ENCODE data around the gene FHOD3.

The FHOD3 gene

DNA sequence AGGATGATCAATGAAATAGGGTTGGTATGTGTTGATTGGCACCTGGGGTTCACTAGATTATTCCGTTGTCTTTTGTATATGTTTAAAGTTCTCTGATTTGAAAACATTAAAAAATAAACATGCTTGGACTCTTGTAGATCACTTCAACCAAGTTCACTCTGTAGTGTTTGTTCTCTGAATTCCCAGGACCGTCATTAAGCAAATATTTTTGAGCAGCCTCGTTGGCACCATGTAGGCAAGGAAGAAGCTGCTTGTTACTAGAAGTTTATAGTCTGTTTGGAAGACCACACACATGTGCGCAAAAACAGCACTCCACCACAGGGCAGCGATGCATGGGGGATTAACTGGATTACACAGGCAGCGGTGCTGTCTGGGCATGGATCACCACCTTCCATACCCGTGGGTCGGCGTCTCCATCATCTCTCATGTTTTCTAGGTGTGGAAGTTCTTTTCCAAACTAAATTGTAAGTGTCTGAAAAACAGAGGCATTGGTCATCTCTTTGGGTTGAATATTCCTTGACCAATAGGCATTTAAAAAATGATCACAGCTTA is 212.2 kb downstream of the FHOD3 start:
- Histone ChIP-seq H4K20me1 (ENCODE audit: insufficient read depth, low read length) (no peaks in the 10 kb centered on the region), H3K27ac (ENCODE audit: low read length) (no peak overlapping the region), H3F3A (ENCODE audit: insufficient read depth, low read length) (no peaks in the 10 kb centered on the region), H2AFZ (ENCODE audit: low read length) (no peak overlapping the region), H3K4me1 (ENCODE audit: low read length) (no peaks in the 10 kb centered on the region), H3K9me2 (replicated peaks; ENCODE audit: insufficient read depth, low read length) (no peaks in the 10 kb centered on the region), H3K4me3 (ENCODE audit: low read length) (no peak overlapping the region), H3K36me3 (replicated peaks; ENCODE audit: insufficient read depth, low read length) (no peaks in the 10 kb centered on the region), H3K9ac (ENCODE audit: low read length) (no peak overlapping the region), H3K27me3 (replicated peaks; ENCODE audit: insufficient read depth, low read length) (no peaks in the 10 kb centered on the region), H3K9me3 (replicated peaks; ENCODE audit: insufficient read depth, low read length) (no peaks in the 10 kb centered on the region), H3K4me2 (ENCODE audit: low read depth, low read length) (no peak overlapping the region), H3K79me2 (ENCODE audit: low read length) (no peaks in the 10 kb centered on the region)
- no peak for DNase-seq
- TF ChIP-seq, protein P1, sequence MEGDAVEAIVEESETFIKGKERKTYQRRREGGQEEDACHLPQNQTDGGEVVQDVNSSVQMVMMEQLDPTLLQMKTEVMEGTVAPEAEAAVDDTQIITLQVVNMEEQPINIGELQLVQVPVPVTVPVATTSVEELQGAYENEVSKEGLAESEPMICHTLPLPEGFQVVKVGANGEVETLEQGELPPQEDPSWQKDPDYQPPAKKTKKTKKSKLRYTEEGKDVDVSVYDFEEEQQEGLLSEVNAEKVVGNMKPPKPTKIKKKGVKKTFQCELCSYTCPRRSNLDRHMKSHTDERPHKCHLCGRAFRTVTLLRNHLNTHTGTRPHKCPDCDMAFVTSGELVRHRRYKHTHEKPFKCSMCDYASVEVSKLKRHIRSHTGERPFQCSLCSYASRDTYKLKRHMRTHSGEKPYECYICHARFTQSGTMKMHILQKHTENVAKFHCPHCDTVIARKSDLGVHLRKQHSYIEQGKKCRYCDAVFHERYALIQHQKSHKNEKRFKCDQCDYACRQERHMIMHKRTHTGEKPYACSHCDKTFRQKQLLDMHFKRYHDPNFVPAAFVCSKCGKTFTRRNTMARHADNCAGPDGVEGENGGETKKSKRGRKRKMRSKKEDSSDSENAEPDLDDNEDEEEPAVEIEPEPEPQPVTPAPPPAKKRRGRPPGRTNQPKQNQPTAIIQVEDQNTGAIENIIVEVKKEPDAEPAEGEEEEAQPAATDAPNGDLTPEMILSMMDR (IDR thresholded peaks at IDR 0.05; ENCODE audit: low read length) = no peak
- TF ChIP-seq EZH2 (optimal IDR thresholded peaks at IDR 0.05; ENCODE audit: low read depth, low read length) (no peak), EZH2phosphoT487 (IDR thresholded peaks at IDR 0.05; ENCODE audit: low read length) (no peak)

GRCh38 chr18:36511791-36512352 is 214.4 kb downstream of the FHOD3 start:
- H3F3A ChIP-seq (ENCODE audit: insufficient read depth, low read length) = no peaks in the 10 kb centered on the region
- no peaks in the 10 kb centered on the region for H3K4me1 ChIP-seq (ENCODE audit: low read length)
- DNase-seq = no peak

DNA sequence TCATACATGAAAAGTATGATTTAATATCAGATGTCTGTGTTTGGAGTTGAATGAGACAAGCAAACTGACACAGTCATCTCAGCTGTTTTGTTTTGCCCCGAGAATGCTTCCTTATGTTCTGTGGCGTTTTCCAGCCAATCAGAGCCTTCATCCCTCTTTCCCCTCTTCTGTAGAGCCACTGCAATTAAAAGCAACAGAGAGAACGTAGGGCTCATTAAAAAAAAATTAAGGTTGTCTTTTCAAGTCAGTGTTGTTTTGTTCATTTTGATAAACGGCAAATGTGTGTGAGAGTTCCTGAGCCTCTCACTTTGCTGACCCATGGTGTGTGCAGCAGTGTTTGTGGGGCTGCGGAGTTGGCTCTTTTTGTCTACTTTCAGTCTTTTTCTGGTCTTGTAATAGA is 216.0 kb downstream of the FHOD3 start:
- H2AFZ ChIP-seq (ENCODE audit: low read length) = no peak overlapping the region
- H3K27ac ChIP-seq (ENCODE audit: low read length) = no peak overlapping the region
- H3K79me2 ChIP-seq (ENCODE audit: low read length) = no peaks in the 10 kb centered on the region
- no peak overlapping the region for H3K9ac ChIP-seq (ENCODE audit: low read length)
- H4K20me1 ChIP-seq (ENCODE audit: insufficient read depth, low read length) = no peaks in the 10 kb centered on the region
- DNase-seq = no peak
- no peaks in the 10 kb centered on the region for H3K4me1 ChIP-seq (ENCODE audit: low read length)
- no peak overlapping the region for H3K4me2 ChIP-seq (ENCODE audit: low read depth, low read length)
- H3K4me3 ChIP-seq (ENCODE audit: low read length) = no peak overlapping the region
- no peaks in the 10 kb centered on the region for H3K36me3 ChIP-seq (replicated peaks; ENCODE audit: insufficient read depth, low read length)
- no peaks in the 10 kb centered on the region for H3K27me3 ChIP-seq (replicated peaks; ENCODE audit: insufficient read depth, low read length)
- H3F3A ChIP-seq (ENCODE audit: insufficient read depth, low read length) = no peaks in the 10 kb centered on the region
- H3K9me3 ChIP-seq (replicated peaks; ENCODE audit: insufficient read depth, low read length) = no peaks in the 10 kb centered on the region
- no peak for TF ChIP-seq EZH2 (optimal IDR thresholded peaks at IDR 0.05; ENCODE audit: low read depth, low read length)
- no peak for TF ChIP-seq EZH2phosphoT487 (IDR thresholded peaks at IDR 0.05; ENCODE audit: low read length)
- TF ChIP-seq, protein P1 (IDR thresholded peaks at IDR 0.05; ENCODE audit: low read length) = no peak
- no peaks in the 10 kb centered on the region for H3K9me2 ChIP-seq (replicated peaks; ENCODE audit: insufficient read depth, low read length)

More at GRCh38 chr18:36511791-36512352, 214.4 kb downstream of the FHOD3 start:
- H3K27me3 ChIP-seq (replicated peaks; ENCODE audit: insufficient read depth, low read length) = no peaks in the 10 kb centered on the region
- H4K20me1 ChIP-seq (ENCODE audit: insufficient read depth, low read length) = no peaks in the 10 kb centered on the region
- H3K4me3 ChIP-seq (ENCODE audit: low read length) = no peak overlapping the region
- no peak overlapping the region for H3K9ac ChIP-seq (ENCODE audit: low read length)
- no peak overlapping the region for H2AFZ ChIP-seq (ENCODE audit: low read length)
- H3K79me2 ChIP-seq (ENCODE audit: low read length) = no peaks in the 10 kb centered on the region
- no peak for TF ChIP-seq EZH2phosphoT487 (IDR thresholded peaks at IDR 0.05; ENCODE audit: low read length)
- TF ChIP-seq EZH2 (optimal IDR thresholded peaks at IDR 0.05; ENCODE audit: low read depth, low read length) = no peak
- TF ChIP-seq, protein P1 (IDR thresholded peaks at IDR 0.05; ENCODE audit: low read length) = no peak
- no peaks in the 10 kb centered on the region for H3K36me3 ChIP-seq (replicated peaks; ENCODE audit: insufficient read depth, low read length)
- no peaks in the 10 kb centered on the region for H3K9me2 ChIP-seq (replicated peaks; ENCODE audit: insufficient read depth, low read length)
- H3K9me3 ChIP-seq (replicated peaks; ENCODE audit: insufficient read depth, low read length) = no peaks in the 10 kb centered on the region
- H3K4me2 ChIP-seq (ENCODE audit: low read depth, low read length) = no peak overlapping the region
- no peak overlapping the region for H3K27ac ChIP-seq (ENCODE audit: low read length)

Measured in MM.1S (cell line).